ENCODE data around the gene TSPAN13.

The TSPAN13 gene

DNA sequence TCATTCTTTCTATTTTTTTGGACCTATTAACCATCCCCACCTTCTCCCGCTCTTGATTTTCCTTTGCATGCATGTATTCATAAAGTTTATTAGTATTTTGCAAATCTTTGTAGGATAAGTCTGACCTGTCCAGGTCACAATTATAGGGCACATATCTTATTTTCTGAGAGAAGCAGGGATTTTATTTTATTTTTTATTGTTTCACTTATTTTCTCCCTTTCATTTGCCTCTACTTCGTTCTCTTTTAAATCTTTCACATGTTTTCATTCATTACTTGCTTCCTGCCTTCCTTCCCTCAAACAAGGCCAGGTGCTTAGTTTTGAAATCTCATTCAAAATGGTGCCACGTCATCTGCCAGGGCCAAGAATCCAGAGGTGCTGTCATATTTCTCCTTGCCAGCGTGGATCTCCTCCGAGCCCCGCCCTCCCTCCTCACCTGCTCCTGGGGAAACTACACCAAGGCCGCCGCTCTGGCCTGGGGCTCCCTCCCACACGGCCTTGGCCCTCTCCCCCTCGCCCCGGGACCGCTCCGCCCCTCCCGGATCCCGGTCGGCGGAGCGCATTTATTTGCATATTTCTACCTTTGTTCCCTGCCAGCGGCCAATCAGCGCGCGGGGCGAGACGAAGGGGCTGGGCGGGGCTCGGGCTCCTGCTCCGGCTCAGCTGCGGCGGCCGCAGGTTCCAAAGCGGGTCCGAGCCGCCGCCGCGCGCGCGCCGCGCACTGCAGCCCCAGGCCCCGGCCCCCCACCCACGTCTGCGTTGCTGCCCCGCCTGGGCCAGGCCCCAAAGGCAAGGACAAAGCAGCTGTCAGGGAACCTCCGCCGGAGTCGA lies at the start of gene TSPAN13:
TSS of gene TSPAN13 (plus strand) at position 654 of the 830 bp plus-strand sequence. CDS start 213 bp downstream, outside the sequence.
- peak; percentile 72 for DNase-seq

DNA sequence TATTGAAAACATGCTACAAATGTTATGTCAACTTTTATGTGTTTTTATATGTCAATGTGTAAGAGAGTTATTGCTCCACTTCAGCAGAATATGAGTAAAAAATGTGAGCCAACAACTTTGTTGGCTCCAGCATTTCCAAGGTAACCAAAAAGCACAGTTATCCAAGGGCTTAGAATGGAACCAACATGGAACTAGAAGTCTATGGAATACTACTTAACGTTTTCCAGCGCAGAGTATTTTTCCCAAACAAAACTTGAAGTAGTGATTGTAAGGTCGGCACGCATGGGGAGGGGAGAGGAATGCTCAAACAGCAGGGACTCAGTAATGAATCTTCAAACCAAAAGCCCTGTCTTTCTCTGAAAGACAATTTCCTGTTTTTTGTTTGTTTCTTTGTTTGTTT lies 45.0 kb upstream of the TSPAN13 start:
- DNase-seq: no peak

DNA sequence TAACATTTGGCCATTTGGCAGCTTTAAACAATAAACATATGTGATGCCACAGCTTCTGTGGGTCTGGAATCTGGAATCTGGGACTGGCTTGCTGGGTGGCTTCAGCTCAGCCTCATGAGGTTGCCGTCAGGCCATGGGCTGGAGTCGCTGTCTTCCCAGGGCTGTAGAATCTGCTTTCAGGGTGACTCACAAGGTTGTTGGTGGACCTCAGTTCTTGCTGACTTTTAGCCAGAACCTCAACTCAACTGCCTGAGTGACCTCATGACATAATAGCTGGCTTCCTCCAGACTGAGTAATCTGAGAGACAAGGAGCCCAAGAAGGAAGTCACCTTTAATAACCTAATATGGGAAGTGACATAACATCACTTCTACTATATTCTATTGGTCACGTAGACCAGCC lies 44.6 kb upstream of the TSPAN13 start:
- no peak for DNase-seq

DNA sequence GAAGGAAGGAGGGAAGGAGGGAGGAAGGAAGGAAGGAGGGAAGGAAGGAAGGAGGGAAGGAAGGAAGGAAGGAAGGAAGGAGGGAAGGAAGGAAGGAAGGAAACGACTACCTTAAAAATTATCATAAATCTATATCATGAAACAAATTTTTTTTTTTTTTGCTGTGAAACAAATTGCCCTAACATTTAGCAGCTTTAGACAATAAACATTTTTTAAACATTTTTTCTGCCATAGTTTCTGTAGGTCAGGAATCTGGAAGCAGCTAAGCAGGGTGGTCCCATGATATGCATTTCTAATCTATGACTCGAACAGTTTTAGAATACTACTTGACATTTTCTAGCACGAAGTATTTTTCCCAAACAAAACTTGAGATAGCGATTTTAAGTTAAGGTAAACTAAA lies 42.9 kb upstream of the TSPAN13 start:
- no peak for DNase-seq

DNA sequence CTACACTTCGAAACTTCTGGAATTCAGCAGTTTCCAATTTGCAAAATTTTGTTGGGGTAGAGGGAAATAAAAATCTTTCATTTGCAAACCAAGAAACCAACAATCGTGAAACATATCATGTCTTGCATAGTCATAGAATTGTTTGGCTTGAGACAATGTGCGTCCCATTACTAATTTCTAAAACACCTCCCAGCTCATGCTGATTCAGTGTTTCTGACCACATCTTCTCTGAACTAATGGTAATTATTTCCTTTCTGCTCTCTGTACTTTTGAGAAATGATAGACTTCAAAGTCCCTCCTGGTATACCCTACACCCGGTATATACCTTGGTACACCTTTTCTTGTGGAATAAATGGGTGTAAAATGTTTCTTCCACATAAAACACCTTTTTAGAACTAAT lies 41.8 kb upstream of the TSPAN13 start:
- no peak for DNase-seq

DNA sequence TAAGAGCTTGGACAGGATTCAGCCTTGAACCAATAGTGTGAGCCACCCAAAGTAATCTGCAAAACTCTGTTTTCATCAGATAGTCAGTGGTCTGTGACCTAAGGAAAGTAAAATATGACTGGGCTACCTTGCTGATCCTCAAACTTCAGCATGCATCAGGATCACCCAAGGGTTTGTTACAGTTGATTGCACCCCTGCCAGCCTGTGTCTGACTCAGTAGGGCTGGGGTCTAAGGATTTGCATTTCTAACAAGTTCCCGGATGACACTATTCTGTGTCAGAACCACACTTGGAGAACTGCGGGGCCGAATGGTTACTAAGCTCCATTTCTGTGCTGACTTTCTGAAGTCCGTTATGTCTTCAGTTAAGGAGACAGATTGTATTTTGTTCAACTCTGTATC lies 40.6 kb upstream of the TSPAN13 start:
- DNase-seq: no peak

DNA sequence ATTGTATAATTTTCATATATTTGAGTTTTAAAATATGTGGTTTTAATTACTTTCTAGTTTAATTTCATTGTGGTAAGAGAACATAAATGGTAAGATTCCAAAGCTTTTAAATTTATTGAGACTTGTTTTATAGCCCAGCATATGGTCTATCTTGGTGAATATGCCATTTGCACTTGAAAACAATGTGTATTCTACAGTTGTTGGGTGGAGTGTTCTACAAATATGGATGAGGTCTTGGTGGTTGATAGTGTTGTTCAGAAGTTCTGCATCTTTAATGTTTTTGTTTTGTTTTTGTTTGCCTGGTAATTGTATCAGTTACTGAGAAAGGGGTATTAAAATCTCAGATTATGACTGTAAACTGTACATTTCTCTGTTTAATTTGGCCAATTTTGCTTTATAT lies 37.6 kb upstream of the TSPAN13 start:
- DNase-seq: no peak

DNA sequence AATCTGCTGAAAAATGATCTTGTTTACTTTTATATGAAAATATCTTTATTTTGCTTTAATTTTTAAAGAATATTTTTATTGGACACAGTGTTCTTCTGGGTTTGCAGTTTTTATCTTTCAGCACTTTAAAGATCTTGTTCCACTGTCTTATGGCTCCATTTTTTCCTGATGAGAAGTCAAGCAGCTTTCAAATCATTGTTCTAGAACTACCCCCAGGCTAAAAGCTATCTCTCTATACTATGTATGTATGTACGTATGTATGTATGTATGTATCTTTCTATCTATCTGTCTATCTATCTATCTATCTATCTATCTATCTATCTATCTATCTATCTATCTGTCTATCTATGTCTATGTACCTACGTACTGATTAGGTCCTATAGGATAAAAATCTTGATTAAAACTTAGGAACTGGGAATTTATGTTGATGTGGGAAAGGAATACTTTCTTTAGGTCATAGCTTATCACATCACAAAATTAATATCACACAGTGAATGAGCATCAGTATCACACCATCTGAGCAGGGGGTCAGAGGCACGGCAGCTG lies 35.4 kb upstream of the TSPAN13 start:
- DNase-seq: no peak

DNA sequence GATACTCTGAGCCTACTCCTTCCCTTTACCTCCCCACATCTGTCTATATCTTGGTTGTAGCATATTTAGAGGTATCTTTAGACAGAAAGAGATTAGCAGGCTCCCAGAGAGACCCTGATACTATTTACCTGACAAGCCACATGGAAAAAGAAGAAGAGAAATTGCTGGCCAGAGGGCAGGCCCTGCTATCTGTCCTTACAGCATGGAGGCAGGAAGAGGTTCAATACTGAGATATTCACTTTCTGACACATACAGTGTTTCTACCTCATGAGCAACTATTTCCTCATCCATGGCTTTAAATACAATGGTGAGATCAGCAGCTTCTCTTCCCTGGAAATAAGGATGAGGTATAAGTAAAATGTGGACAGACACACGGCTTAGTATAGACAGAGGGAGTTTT lies 33.9 kb upstream of the TSPAN13 start:
- DNase-seq: no peak

DNA sequence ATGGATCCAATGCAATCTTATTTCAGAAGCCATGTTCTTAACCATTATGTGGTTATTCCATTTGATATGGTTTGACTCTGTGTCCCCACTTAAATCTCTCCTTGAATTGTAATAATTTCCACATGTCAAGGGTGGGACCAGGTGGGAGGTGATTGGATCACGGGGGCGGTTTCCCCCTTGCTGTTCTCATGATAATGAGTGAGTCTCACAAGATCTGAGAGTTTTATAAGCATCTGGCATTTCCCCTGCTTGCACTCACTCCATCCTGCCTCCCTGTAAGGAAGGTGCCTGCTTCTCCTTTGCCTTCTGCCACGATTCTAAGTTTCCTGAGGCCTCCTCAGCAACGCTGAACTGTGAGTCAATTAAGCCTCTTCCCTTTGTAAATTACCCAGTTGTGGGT lies 32.0 kb upstream of the TSPAN13 start:
- DNase-seq: no peak

DNA sequence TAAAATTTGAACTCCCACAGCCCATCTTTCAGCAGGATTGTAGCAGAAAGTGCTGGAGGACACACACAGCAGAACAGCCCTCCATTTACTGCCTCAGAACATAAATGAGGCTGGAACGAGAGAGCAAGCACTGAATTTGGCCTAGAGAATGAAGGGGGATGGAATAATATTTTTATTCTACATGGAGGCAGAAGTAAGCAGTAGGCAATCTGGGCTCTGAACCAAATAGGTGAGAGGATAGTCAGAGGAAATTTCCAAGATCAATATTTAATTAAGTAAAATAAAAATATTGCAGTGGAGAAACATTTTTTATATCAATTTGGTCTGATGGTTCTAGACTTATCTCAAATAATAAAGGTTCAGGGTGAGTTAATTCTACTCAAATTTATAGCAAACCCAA lies 29.2 kb upstream of the TSPAN13 start:
- DNase-seq: no peak

DNA sequence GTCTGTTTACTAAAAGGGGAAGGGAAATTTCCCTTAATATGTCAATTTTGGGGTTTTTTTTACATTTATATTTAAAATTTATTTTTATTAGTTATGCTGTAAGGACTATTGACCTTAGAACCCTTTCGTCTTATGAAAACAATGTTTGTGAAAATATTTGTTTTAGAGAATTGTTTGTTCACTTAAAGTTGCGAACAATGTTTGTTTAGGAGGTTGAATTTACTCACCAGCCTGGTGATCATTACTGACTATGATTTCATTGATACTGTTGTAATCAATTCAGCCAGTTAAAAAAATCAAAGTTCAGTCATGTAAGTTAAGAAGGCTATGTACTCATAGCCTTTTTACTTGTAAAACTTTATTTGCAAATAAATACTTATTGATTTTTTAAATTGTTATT lies 27.4 kb upstream of the TSPAN13 start:
- DNase-seq: no peak

DNA sequence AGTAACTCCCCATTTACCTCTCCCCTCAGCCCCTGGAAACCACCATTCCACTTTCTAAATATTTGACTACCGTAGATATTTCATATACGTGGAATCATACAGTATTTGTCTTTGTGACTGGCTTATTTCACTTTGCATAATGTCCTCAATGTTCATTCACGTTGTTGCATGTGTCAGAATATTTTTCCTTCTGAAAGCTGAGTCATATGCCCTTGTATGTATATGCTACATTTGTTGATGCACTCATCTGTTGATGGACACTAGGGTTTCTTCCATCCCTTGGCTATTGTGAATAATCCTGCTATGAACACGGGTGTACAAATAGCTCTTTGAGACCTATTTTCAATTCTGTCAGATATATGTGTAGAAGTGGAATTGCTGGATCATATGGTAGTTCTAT lies 25.8 kb upstream of the TSPAN13 start:
- no peak for DNase-seq

DNA sequence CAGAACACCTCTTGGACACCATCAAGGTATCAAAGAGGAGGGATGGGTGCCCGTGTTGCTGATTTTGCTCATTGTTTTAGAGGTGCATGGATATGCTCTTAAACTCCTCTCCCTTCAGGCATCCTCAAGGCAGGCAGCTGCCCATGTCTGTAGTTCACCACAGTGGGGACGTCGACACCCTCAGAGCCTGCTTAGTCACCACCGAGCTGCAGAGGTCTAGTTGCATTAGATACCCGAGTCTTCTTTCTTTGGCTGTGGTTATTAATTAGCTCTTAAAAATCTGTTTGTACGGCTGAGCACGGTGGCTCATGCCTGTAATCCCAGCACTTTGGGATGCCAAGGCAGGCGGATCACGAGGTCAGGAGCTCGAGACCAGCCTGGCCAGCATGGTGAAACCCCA lies 24.7 kb upstream of the TSPAN13 start:
- no peak for DNase-seq

DNA sequence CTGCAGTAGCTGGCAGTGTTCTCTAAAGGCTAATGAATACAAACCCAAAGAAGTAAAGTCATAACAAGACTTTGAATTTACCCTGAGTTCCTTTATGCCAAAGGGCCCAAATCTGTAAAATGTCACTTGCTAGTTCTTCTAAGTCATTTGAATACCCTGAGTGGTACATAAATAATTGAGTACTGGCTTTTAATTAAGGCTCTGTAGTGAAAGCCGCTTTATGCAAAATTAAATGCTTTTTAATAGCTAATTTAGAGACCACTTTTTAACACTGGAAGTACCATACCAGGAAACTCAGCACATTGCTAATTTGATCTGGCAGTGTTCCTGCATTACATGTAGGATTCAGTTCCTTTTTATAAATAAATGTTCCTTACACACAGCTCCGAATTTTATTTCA lies 24.0 kb upstream of the TSPAN13 start:
- no peak for DNase-seq

DNA sequence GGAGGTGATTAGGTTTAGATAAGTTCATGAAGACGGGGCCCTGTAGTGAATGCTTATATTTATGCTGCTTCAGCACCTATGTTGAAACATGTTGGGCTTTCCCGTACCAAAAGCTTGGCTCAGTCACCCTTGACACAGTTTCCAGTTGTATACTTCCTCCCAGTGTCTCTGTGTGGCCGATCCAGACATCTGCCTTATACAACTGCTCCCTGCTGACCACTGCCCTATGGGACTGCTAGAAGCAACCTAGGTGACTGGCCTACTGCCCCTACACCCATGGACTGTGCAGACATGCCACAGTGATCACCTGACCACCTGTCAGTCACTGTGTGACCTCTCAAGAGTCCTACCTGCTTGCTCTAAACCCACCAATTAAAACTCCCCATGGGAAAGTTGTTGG lies 22.6 kb upstream of the TSPAN13 start:
- DNase-seq: no peak

DNA sequence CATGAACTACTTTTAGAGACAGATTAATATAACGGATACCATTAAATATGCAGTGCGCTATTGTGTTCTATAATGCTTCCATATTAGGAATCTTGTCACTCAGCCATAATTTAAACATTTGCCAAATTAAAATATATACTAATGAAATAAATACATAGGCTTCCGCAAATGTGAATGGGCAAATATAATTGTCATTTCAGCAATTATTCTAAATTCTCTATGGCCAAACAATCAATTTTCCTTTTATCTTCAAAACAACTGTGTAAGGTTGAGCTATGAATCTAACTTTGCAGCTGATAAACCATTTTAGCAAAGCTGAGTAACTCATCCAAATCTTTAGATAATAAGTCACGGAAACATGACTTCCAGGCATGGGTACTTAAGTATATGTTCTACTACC lies 20.7 kb upstream of the TSPAN13 start:
- DNase-seq: no peak

DNA sequence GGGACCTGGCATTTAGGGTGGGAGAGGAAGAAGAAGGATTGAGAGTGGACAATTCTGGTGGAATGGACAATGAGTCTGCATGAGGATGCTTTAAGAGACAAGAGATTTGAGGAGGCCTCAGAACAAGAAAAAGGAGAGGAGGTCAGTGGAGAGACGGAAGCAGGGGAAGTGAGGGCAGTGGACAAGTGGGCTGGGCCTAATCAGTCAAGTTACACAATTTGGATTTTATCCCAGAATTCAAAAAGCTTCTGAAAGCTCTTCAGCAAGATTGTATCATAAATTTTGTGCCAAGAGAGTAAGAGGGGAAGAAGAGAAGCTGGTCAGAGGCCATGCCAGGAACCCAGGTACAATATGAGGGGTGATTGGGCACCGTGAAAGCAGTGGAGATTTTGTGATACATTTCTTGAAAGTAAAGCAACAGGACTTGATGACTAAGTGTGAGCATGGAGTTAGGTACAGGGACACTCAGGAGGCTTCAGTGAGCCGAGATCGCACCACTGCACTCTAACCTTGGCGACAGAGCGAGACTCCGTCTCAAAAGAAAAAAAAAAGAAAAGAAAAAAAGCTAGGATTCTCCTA lies 19.3 kb upstream of the TSPAN13 start:
- DNase-seq: no peak

DNA sequence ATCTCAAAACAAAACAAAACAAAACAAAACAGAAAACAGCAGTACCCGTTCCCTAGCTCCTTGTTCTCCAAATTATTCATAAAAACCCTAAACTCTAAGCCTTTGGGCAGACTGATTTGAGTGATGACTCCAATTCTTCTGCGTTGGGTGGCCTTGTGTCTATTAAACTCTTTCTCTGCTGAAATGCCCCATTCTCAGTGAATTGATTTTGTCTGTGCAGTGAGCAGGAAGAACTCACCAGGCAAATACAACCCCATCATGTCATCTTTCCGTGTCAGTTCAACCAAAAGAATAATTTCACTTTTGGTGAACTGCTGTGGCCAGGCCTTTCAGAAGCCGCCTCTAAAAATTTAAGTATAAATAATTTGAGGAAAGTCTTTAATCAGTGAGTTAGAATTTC lies 18.5 kb upstream of the TSPAN13 start:
- no peak for DNase-seq

DNA sequence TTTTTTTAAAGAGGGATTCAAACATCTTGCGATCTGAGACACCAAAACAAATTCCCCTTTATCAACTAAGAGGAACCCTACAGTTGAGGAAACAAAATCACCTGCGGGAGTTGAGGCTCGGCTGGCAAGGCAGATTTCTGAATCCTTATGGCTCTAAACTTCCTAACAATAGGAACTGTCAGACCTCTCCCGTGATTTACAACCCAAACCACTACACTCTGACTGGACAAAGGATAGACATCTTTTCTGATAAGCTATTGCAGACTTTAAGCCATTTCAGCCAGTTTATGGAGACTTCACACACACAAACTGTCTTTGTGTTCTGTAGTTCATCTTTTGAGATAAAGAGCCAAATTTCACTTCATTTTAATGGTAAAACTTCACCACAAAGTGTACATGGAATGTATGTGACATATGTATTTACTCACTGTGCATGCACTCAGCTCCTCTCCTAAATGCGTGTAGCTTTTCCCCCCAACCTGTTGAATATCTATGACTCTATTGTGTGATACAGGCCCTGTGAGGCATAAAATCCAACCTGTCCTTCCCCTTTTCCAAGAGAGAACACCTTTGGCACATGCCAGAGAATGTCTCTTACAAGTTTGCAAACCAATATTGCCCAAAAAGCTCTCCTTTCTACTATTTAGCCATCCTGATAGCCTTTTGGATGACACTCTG lies 15.4 kb upstream of the TSPAN13 start:
- DNase-seq: no peak

DNA sequence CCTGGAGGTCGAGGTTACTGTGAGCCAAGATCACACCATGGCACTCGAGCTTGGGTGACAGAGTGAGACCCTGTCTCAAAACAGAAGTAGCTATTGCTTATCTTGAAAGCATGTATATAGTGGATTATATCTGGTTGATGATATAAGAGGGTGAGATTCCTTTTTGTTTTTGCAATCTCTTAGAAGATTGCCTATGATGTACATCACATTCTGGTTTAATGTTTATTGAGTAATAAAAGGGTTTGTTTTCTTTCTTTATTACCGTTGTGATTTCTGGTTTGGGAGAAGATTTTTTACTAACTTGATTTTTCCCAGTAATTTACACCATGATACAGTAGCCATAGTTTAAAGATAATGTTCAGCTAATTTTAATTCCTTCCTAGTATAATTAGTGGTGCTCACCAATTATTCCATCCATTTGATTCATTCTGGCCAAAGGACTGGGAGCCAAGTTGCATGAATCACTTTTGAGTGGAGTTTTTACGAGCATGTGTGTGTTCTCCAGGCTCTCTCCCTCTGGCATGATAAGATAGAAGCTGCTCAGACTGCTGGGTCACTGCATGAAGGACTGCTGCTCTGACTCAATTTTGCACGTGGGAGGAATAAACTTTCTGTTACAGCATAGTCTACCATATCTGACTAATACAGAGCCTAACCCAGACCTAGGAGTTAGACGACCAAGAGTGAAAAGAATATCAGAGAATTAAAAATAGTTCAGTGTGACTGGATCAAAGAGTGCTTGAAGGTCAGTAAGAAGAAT lies 13.5 kb upstream of the TSPAN13 start:
- DNase-seq: no peak

DNA sequence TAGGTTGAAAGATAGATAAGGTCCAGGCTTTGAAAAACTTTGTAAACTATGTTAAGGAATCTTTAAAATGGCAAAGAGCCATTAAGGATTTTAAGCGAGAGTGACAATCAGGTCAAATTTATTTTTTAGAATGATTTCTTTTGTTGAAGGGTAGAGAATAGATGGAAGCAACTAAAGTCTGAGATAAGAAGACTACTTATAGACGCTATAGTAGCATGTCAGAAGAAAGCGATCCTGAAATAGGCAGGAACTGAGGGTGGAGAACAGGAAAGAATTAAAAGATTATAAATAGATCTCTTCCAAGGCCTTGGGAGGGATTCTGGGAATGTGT lies 13.0 kb upstream of the TSPAN13 start:
- DNase-seq: no peak

DNA sequence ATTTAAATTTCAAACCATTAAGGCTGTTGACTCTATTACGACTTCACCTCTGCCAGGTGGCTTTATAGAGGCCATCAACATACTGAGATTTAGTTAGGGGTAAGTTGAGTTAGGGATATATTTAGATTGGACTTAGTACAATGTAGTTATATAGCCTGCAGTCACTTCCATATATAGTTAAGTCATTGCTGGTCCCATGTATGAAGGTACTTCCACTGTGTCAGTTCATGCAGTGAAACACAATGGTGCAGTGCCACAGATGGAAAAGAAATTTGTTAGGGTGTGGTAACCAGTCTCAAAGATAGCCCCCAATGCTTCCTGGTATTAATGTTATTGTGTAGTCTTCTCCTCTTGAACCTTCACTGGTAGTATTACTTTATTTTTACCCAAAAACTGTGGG lies 12.6 kb upstream of the TSPAN13 start:
- no peak for DNase-seq
